Body of pancreas (tissue), 4 donors: ENCODE data around the gene MGMT.

Experiments used
- POLR2A ChIP-seq, 3 donors: fragments of 450-650 bp; IDR thresholded peaks; one replicate each; pipeline ENCODE4 v1.6.1; 2016; ENCODE audit warnings: antibody characterized with exemption in 3 of 3, mild to moderate bottlenecking in 2 of 3
- TF ChIP-seq, protein P1 (sequence below), 7 experiments: fragments of 450-650 bp in 4 of 7; fragments of 200-600 bp in 3 of 7; sonication (generic) in 3 of 7; IDR thresholded peaks; one replicate each; pipeline ENCODE4 v1.5.1; 2016 to 2019; ENCODE audit warnings: antibody characterized with exemption in 7 of 7

DNA sequence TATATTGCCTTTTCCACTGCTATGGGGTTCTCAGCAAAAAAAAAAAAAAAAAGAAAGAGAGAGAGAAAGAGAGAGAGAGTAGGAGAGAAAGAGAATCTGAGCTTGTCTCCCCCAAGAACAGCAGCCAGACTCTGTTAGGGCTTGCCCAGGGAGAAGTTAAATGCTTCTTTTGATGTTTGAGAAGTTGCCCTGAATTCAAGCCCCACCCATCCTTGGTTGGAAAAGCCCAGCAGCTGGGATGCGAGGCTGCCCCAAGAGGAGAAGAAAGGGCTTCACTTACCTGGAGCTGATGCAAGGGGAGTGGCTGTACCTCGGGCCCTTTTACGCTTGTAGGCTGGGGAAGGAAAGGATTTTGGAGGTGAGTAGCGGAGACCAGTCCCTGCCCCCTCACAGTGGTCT lies 20.9 kb upstream of the MGMT start:
- no peak for TF ChIP-seq POLR2A (IDR thresholded peaks at IDR 0.05)
- TF ChIP-seq, protein P1, sequence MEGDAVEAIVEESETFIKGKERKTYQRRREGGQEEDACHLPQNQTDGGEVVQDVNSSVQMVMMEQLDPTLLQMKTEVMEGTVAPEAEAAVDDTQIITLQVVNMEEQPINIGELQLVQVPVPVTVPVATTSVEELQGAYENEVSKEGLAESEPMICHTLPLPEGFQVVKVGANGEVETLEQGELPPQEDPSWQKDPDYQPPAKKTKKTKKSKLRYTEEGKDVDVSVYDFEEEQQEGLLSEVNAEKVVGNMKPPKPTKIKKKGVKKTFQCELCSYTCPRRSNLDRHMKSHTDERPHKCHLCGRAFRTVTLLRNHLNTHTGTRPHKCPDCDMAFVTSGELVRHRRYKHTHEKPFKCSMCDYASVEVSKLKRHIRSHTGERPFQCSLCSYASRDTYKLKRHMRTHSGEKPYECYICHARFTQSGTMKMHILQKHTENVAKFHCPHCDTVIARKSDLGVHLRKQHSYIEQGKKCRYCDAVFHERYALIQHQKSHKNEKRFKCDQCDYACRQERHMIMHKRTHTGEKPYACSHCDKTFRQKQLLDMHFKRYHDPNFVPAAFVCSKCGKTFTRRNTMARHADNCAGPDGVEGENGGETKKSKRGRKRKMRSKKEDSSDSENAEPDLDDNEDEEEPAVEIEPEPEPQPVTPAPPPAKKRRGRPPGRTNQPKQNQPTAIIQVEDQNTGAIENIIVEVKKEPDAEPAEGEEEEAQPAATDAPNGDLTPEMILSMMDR (IDR thresholded peaks at IDR 0.05): no peak
